Thyroid gland (tissue), 4 donors: ENCODE results near the gene C9orf152. TPM values are rescaled to one million over a fixed set of nuclear protein-coding genes. Genes with fewer than 3 reads are reported as not detected.
A peak's percentile ranks its signal among the peaks of the same experiment; 100 is the strongest.

ENCODE experiments used
- DNase-seq, 2 donors: peaks; one replicate each; pipeline ENCODE4 v3.0.0-alpha.2; 2019
- H3K27ac ChIP-seq, 3 donors: fragments of 200-600 bp; sonication (generic); 1 replicate in 2 of 3; 2 replicates in 1 of 3; pipeline ENCODE4 v1.5.1; 2016 to 2019; ENCODE audit warnings: mild to moderate bottlenecking in 1 of 3, moderate library complexity in 1 of 3
- H3K27me3 ChIP-seq: fragments of 200-600 bp; sonication (generic); one replicate; pipeline ENCODE4 v1.5.1; 2019
- H3K36me3 ChIP-seq, 2 donors: fragments of 200-600 bp; sonication (generic); one replicate each; pipeline ENCODE4 v1.5.1; 2016 to 2019
- H3K4me1 ChIP-seq, 2 donors: fragments of 200-600 bp; sonication (generic); one replicate each; pipeline ENCODE4 v1.5.1; 2017 to 2019
- H3K4me3 ChIP-seq, 3 donors: fragments of 200-600 bp; sonication (generic); replicated peaks in 1 of 3; 1 replicate in 2 of 3; 2 replicates in 1 of 3; pipeline ENCODE4 v1.5.1; 2016; ENCODE audit warnings: mild to moderate bottlenecking in 1 of 3
- H3K9me3 ChIP-seq: fragments of 200-600 bp; sonication (generic); one replicate; pipeline ENCODE4 v1.5.1; 2017
- POLR2A ChIP-seq, 2 donors: fragments of 450-650 bp; IDR thresholded peaks; one replicate each; pipeline ENCODE4 v1.6.1; 2017; ENCODE audit warnings: antibody characterized with exemption in 2 of 2, mild to moderate bottlenecking in 2 of 2, moderate library complexity in 1 of 2
- WGBS, 2 donors: methylation state at CpG; one replicate each; pipeline ENCODE4 v1.1.5; 2017; 5-methylcytosine and 5-hydroxymethylcytosine counted together
- intact Hi-C: fragments of 100-400 bp; cut with DNase I; formaldehyde crosslinking; loops from one replicate; pipeline ENCODE4 v1.15.1; 2023
- total RNA-seq, 4 donors: library from RNA; depleted of rRNA; stranded (reverse); fragments of >200 nt; gene quantifications; one replicate each; pipeline ENCODE4 v1.2.3, GENCODE V29; 2016
- TF ChIP-seq, protein P1 (sequence below), 6 experiments: fragments of 200-600 bp in 3 of 6; fragments of 450-650 bp in 3 of 6; sonication (generic) in 3 of 6; IDR thresholded peaks; one replicate each; pipeline ENCODE4 v1.5.1; 2016 to 2019; ENCODE audit warnings: antibody characterized with exemption in 6 of 6, mild to moderate bottlenecking in 2 of 6, inconsistent platforms in 1 of 6, moderate library complexity in 1 of 6

The C9orf152 gene
- total RNA-seq, 4 donors from 2014 or later, result 0.20 to 0.33 TPM; not detected in 2

DNA sequence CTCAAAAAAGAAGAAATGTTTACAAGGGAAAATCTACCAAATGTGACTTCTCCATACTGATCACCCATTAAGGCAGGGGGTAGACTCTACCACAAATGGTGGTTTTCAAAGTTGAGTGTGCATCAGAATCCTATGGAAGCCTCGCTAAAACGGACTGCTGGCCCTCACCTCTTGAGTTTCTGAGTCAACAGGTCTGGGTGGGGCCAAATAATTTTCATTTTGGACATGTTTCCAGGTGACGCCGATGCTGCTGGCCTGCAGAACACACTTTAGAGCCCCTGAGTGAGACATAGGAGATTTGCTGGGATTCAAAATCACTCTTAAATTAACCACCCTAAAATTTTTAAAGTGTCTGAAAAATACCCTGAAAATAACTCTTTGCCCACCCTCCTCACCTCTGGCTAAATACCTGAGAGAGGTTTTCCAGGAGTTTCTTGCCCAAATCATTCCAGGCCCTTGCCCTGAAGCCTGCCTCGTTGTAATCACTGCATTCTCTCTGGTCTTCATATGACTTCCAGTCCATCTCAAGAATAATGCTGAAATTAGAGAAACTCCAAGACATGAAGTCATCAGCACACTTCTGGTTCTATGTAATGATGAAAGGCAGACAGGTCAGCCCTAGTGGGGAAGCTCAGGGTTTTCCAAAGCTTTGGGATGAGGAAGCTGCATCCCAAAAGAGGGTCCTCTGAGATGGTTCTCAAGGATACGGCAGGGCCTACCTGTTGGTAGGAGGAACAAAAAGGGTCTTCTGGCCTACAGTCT lies 18.2 kb downstream of the C9orf152 start:
- H3K9me3 ChIP-seq, result no peaks in the 10 kb centered on the region
- no peaks in the 10 kb centered on the region for H3K27me3 ChIP-seq
- H3K4me1 ChIP-seq, result peaks cover 0 to 7% of the 10 kb centered on the region in 2 donors
- no peak for DNase-seq
- intact Hi-C loops, result no loop called here
- no peak for TF ChIP-seq POLR2A (IDR thresholded peaks at IDR 0.05)
- TF ChIP-seq, protein P1, sequence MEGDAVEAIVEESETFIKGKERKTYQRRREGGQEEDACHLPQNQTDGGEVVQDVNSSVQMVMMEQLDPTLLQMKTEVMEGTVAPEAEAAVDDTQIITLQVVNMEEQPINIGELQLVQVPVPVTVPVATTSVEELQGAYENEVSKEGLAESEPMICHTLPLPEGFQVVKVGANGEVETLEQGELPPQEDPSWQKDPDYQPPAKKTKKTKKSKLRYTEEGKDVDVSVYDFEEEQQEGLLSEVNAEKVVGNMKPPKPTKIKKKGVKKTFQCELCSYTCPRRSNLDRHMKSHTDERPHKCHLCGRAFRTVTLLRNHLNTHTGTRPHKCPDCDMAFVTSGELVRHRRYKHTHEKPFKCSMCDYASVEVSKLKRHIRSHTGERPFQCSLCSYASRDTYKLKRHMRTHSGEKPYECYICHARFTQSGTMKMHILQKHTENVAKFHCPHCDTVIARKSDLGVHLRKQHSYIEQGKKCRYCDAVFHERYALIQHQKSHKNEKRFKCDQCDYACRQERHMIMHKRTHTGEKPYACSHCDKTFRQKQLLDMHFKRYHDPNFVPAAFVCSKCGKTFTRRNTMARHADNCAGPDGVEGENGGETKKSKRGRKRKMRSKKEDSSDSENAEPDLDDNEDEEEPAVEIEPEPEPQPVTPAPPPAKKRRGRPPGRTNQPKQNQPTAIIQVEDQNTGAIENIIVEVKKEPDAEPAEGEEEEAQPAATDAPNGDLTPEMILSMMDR (IDR thresholded peaks at IDR 0.05), result no peak
- 89 to 91% methylated on average over 6 of the region's 6 CpGs for WGBS, 2 donors
- H3K27ac ChIP-seq, result no peak overlapping the region
- no peaks in the 10 kb centered on the region for H3K36me3 ChIP-seq
- H3K4me3 ChIP-seq, result no peak overlapping the region

DNA sequence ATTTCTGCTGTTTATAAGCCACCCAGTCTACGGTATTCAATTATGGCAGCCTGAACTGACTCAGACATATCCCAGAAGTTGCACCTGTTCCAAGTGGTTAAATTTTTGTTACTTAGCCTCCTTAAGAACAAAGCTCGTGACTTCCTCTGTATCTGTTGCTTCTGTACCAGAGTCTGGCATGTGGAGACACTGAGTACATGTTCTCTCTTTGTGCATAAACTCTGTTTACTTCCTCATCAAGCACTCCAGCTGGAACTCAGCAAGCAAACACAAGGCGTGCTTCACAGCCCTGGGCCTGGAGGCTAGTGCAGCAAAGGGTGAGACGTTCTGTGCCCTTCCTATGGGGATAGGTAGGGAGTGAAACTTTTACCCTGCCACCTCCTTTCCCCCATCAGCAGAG lies 19.0 kb downstream of the C9orf152 start:
- intact Hi-C loops, result no loop called here
- WGBS, 2 donors, result 50 to 64% methylated on average over 4 of the region's 4 CpGs

DNA sequence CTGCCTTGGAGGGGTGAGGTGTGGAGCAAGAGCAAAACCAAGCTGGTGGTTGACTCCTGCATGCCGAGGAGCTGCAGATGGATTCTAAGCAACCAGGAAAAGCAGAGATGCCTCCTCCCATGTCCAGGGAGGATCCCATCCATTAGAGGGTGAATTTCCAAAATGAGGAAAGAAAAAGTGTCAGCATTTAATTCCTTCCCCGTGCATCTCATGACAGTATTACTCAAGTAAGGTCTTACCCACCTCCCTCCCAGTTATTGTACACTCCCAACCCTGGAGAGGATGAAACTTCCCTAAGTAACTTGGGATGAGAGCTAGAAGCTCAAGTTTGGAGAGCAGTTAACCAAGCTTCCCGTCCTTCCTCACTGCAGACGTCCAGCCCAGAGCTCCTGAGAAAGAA lies 19.9 kb downstream of the C9orf152 start:
- Histone ChIP-seq H3K27me3 (no peaks in the 10 kb centered on the region), H3K4me1 (peaks cover 0 to 7% of the 10 kb centered on the region in 2 donors), H3K36me3 (no peaks in the 10 kb centered on the region), H3K9me3 (no peaks in the 10 kb centered on the region), H3K27ac (peak overlapping the region; percentile 24 to 66 (median 38)), H3K4me3 (no peak overlapping the region)
- intact Hi-C loops, result no loop called here
- DNase-seq, result no peak
- 65 to 72% methylated on average over 4 of the region's 4 CpGs for WGBS, 2 donors
- TF ChIP-seq POLR2A (IDR thresholded peaks at IDR 0.05), result no peak
- TF ChIP-seq, protein P1 (IDR thresholded peaks at IDR 0.05), result no peak

More for the DNA sequence above, 19.0 kb downstream of the C9orf152 start:
- H3K27me3 ChIP-seq, result no peaks in the 10 kb centered on the region
- H3K4me1 ChIP-seq, result peaks cover 0 to 7% of the 10 kb centered on the region in 2 donors
- peak; percentile 60 to 65 for DNase-seq
- H3K36me3 ChIP-seq, result no peaks in the 10 kb centered on the region
- H3K9me3 ChIP-seq, result no peaks in the 10 kb centered on the region
- no peak overlapping the region for H3K4me3 ChIP-seq
- H3K27ac ChIP-seq, result peak overlapping the region in 2 of 3 donors; percentile 24 to 66
- TF ChIP-seq, protein P1 (IDR thresholded peaks at IDR 0.05), result no peak
- peak in 1 of 2 donors; percentile 7 for TF ChIP-seq POLR2A (IDR thresholded peaks at IDR 0.05)

DNA sequence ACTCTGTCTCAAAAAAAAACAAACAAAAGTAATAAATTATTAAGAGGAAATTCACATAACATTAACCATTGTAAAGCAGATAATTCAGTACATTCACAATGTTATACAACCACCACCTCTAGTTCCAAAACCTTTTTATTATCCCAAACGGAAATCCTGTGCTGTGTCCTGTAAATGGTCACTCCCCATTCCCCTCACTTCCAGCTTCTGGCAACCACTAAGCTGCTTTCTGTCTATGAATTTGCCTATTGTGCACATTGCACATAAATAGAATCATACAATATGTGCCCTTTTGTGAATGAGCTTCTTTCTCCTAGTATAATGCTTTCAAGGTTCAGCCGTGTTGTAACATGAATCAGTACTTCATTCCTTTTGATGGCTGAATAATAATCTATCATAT lies 20.8 kb downstream of the C9orf152 start:
- Histone ChIP-seq H3K36me3 (no peaks in the 10 kb centered on the region), H3K27ac (no peak overlapping the region), H3K9me3 (no peaks in the 10 kb centered on the region), H3K4me1 (peaks cover 0 to 7% of the 10 kb centered on the region in 2 donors), H3K27me3 (no peaks in the 10 kb centered on the region), H3K4me3 (no peak overlapping the region)
- TF ChIP-seq, protein P1 (IDR thresholded peaks at IDR 0.05), result no peak
- no peak for TF ChIP-seq POLR2A (IDR thresholded peaks at IDR 0.05)
- 57 to 71% methylated on average over 2 of the region's 2 CpGs for WGBS, 2 donors
- DNase-seq, result no peak
- intact Hi-C loops, result no loop called here

DNA sequence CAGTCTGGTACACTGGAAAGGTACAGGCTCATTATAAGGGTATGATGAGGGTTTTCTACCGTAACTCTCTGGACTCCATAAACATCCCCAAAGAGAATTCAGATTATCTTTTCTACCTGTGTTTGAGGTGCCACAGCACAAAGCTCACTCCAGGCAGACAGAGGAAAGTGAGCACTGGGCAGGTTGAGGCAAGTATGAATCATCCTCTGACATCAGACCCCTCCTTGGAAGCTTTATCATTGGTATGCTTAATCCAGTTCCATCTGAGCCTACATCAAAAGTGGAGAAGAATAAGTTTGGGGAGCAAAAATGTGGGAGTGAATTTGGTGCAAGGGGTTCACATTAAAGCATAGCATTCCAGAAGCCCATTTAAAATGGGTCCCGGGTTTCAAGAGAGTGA lies 21.7 kb downstream of the C9orf152 start:
- H3K27me3 ChIP-seq, result no peaks in the 10 kb centered on the region
- WGBS, 2 donors, result 93 to 98% methylated on average over 2 of the region's 2 CpGs
- no peak overlapping the region for H3K4me3 ChIP-seq
- peaks cover 0 to 7% of the 10 kb centered on the region in 2 donors for H3K4me1 ChIP-seq
- H3K36me3 ChIP-seq, result no peaks in the 10 kb centered on the region
- no peak for DNase-seq
- intact Hi-C loops, result no loop called here
- H3K9me3 ChIP-seq, result no peaks in the 10 kb centered on the region
- TF ChIP-seq, protein P1 (IDR thresholded peaks at IDR 0.05), result no peak
- no peak for TF ChIP-seq POLR2A (IDR thresholded peaks at IDR 0.05)
- no peak overlapping the region for H3K27ac ChIP-seq
